ENCODE results near the gene CCDC182.

The CCDC182 gene

GRCh38 chr17:57696050-57696449, 49.0 kb downstream of the CCDC182 start:
- no peak for DNase-seq
